ENCODE results near the gene CLASRP. TPM values are rescaled to one million over a fixed set of nuclear protein-coding genes. Genes with fewer than 3 reads are reported as not detected.

Gene CLASRP
- total and polyA plus RNA-seq, 2 of the 8 experiments (the other 6 are each of a cell fraction or from before 2014, with no cell fraction given) = 22.3 to 71.7 TPM

DNA sequence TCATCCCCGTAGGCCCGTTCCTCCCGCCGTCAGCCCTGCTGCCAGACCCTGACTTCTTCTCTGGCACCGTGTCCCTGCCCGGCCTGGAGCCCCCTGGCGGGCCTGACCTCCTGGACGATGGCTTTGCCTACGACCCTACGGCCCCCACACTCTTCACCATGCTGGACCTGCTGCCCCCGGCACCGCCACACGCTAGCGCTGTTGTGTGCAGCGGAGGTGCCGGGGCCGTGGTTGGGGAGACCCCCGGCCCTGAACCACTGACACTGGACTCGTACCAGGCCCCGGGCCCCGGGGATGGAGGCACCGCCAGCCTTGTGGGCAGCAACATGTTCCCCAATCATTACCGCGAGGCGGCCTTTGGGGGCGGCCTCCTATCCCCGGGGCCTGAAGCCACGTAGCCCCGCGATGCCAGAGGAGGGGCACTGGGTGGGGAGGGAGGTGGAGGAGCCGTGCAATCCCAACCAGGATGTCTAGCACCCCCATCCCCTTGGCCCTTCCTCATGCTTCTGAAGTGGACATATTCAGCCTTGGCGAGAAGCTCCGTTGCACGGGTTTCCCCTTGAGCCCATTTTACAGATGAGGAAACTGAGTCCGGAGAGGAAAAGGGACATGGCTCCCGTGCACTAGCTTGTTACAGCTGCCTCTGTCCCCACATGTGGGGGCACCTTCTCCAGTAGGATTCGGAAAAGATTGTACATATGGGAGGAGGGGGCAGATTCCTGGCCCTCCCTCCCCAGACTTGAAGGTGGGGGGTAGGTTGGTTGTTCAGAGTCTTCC is 1.3 kb upstream of the CLASRP start:
- H3K79me2 ChIP-seq (ENCODE audit: control insufficient read depth in 1 of 2, insufficient read depth in 2 of 2, low read length in 2 of 2) = peaks cover 10 to 23% of the 10 kb centered on the region in 2 experiments
- no peak overlapping the region for H4K5ac ChIP-seq (ENCODE audit: insufficient read length, low read depth, low read length)
- no peak overlapping the region for H2BK12ac ChIP-seq (ENCODE audit: low read depth, low read length)
- no peak overlapping the region; a peak in 1 of 4 replicates for H3K4me2 ChIP-seq (ENCODE audit: insufficient read depth in 1 of 2, low read depth in 2 of 2, low read length in 2 of 2)
- peaks cover 10 to 14% of the 10 kb centered on the region in 2 experiments for H4K20me1 ChIP-seq (replicated peaks in 1 of 2; ENCODE audit: control insufficient read depth in 1 of 2, insufficient read depth in 2 of 2, low read length in 2 of 2)
- POLR2A ChIA-PET (ENCODE audit: partially characterized antibody) = interaction anchor here (1.0 to 1.9 kb wide), 7 partner anchors 9 to 334 kb away, joined by 3 to 8 read pairs (median 3); partner anchors contain the start of gene CLPTM1
- FAIRE-seq (no peak), DNase-seq (ENCODE audit: low read depth in 1 of 2, low spot score in 2 of 2) (no peak)
- H3K4me1 ChIP-seq (replicated peaks in 1 of 4; ENCODE audit: control insufficient read depth in 3 of 4, insufficient read depth in 4 of 4, low read length in 3 of 4) = peaks cover 0 to 7% (median 4%) of the 10 kb centered on the region in 4 experiments; a peak in 6 of 7 replicates
- no peak overlapping the region for H3K9ac ChIP-seq (replicated peaks in 1 of 4; ENCODE audit: extremely low read depth in 1 of 4, low read depth in 3 of 4, low read length in 3 of 4)
- H3K14ac ChIP-seq (ENCODE audit: insufficient read length) = no peak overlapping the region
- H3K27ac ChIP-seq (ENCODE audit: low read depth, low read length) = no peak overlapping the region
- no peaks in the 10 kb centered on the region for H3K9me3 ChIP-seq (ENCODE audit: insufficient read depth in 2 of 2, low read depth in 1 of 2, low read length in 1 of 2)
- no peak overlapping the region for H3K23ac ChIP-seq (ENCODE audit: insufficient read length)
- H2AFZ ChIP-seq (ENCODE audit: low read length) = no peak overlapping the region
- TF ChIP-seq KDM1A (IDR thresholded peaks at IDR 0.05; ENCODE audit: borderline replicate concordance, low read length) (peak; percentile 77; the same call in 1 of the 2 replicates), CTCF (IDR thresholded peaks at IDR 0.05; ENCODE audit: control extremely low read depth in 1 of 3, insufficient read depth in 1 of 3, low read depth in 1 of 3, low read length in 3 of 3) (peak in 1 of 3 experiments; percentile 28; a peak in 1 of 4 replicates), HDAC2 (IDR thresholded peaks at IDR 0.05; ENCODE audit: borderline replicate concordance in 1 of 2, low read depth in 2 of 2, low read length in 2 of 2) (0 out of 4 replicates have a peak, but pooled peaks of 1 of the 2 experiments have one; percentile 61), FOSL1 (IDR thresholded peaks at IDR 0.05; ENCODE audit: insufficient read depth, low read depth, low read length) (no peak), SP4 (IDR thresholded peaks at IDR 0.05; ENCODE audit: low read length) (no peak)
- H2BK20ac ChIP-seq (ENCODE audit: low read length) = no peak overlapping the region
- H3K18ac ChIP-seq (ENCODE audit: extremely low read depth, low read length) = no peak overlapping the region
- H3K36me3 ChIP-seq (ENCODE audit: control insufficient read depth in 2 of 4, insufficient read depth in 4 of 4, low read length in 3 of 4) = peaks cover 4 to 25% (median 16%) of the 10 kb centered on the region in 4 experiments; a peak in 7 of 8 replicates
- H2BK120ac ChIP-seq (replicated peaks; ENCODE audit: low read depth, low read length) = no peak overlapping the region
- no peaks in the 10 kb centered on the region for H3K27me3 ChIP-seq (replicated peaks in 1 of 4; ENCODE audit: control insufficient read depth in 3 of 4, extremely low read depth in 1 of 4, insufficient read depth in 3 of 4, low read length in 3 of 4)
- H3K23me2 ChIP-seq (ENCODE audit: low read depth, low read length) = peaks cover 2% of the 10 kb centered on the region
- H2AK5ac ChIP-seq (ENCODE audit: low read depth, low read length) = no peak overlapping the region
- CTCF ChIA-PET (ENCODE audit: partially characterized antibody) = interaction anchor here (0.6 to 9.7 kb wide), 7 partner anchors 19 to 111 kb away, joined by 3 to 85 read pairs (median 3); no protein-coding TSS in a partner anchor
- H2BK5ac ChIP-seq (ENCODE audit: low read depth, low read length) = no peak overlapping the region
- no peak overlapping the region for H3K4ac ChIP-seq (replicated peaks; ENCODE audit: insufficient read length, low read depth, low read length)
- no peak overlapping the region for H3K56ac ChIP-seq (replicated peaks; ENCODE audit: insufficient read length, low read depth, low read length)
- no peak overlapping the region for H2BK15ac ChIP-seq (ENCODE audit: low read length)
- no peak overlapping the region for H3K4me3 ChIP-seq (ENCODE audit: extremely low read depth in 1 of 4, insufficient read depth in 2 of 4, low read depth in 3 of 4, low read length in 4 of 4)
- 96% methylated on average over 34 of the region's 37 CpGs; no CpG with 5 or more reads in 1 of the 2 experiments for WGBS, 2 experiments (ENCODE audit: extremely low coverage in 1 of 2, insufficient coverage in 1 of 2, insufficient read length in 1 of 2, insufficient replicate concordance in 2 of 2, low coverage in 1 of 2, low lambda C conversion rate in 2 of 2, missing lambda C conversion rate in 1 of 2)
- H4K91ac ChIP-seq (replicated peaks; ENCODE audit: insufficient read length, low read length) = no peak overlapping the region
- peaks cover 14% of the 10 kb centered on the region for H3K79me1 ChIP-seq (ENCODE audit: low read depth, low read length)
- H4K8ac ChIP-seq (ENCODE audit: extremely low read depth, insufficient read depth, low read length) = peak overlapping the region; percentile 77; the same call in 1 of the 2 replicates

Data from H1 (cell line).